Stimulated activated CD4-positive, alpha-beta T cell treated with anti-CD3 and anti-CD28 coated beads, Interleukin-15, amount 100 ng/mL, for 24 hours (primary cell): ENCODE results near the gene WSCD2.

Experiments used
- DNase-seq: peaks from one replicate; pipeline ENCODE4 v3.0.0-alpha.2; 2020

Gene WSCD2

GRCh38 chr12:108109504-108109903 is 19.6 kb upstream of the WSCD2 start:
- no peak for DNase-seq

GRCh38 chr12:108109954-108110353 is 19.1 kb upstream of the WSCD2 start:
- no peak for DNase-seq

- DNase-seq: no peak
These were observed 18.2 kb upstream of the WSCD2 start for GRCh38 chr12:108110844-108111243.

- no peak for DNase-seq
These were observed 16.1 kb upstream of the WSCD2 start for GRCh38 chr12:108112832-108113556.

GRCh38 chr12:108115123-108116121 is 13.7 kb upstream of the WSCD2 start:
- DNase-seq: no peak

- DNase-seq: no peak
These were observed 12.8 kb upstream of the WSCD2 start for GRCh38 chr12:108116254-108116653.

- no peak for DNase-seq
These were observed 12.4 kb upstream of the WSCD2 start for GRCh38 chr12:108116699-108117098.

GRCh38 chr12:108117163-108117849 is 11.8 kb upstream of the WSCD2 start:
- no peak for DNase-seq

- no peak for DNase-seq
These were observed 11.2 kb upstream of the WSCD2 start for GRCh38 chr12:108117902-108118301.

- DNase-seq: no peak
These were observed 9.7 kb upstream of the WSCD2 start for GRCh38 chr12:108119126-108119973.

- no peak for DNase-seq
These were observed 8.9 kb upstream of the WSCD2 start for GRCh38 chr12:108119974-108120862.

- no peak for DNase-seq
These were observed 8.3 kb upstream of the WSCD2 start for GRCh38 chr12:108120863-108121165.

- no peak for DNase-seq
These were observed 7.8 kb upstream of the WSCD2 start for GRCh38 chr12:108121320-108121719.

- DNase-seq: no peak
These were observed 7.2 kb upstream of the WSCD2 start for GRCh38 chr12:108121728-108122471.

- no peak for DNase-seq
These were observed 6.4 kb upstream of the WSCD2 start for GRCh38 chr12:108122644-108123043.

- DNase-seq: no peak
These were observed 5.7 kb upstream of the WSCD2 start for GRCh38 chr12:108123402-108123801.

- no peak for DNase-seq
These were observed 4.0 kb upstream of the WSCD2 start for GRCh38 chr12:108125073-108125472.

- no peak for DNase-seq
These were observed 2.9 kb upstream of the WSCD2 start for GRCh38 chr12:108126212-108126611.

GRCh38 chr12:108126990-108127501 is 2.0 kb upstream of the WSCD2 start:
- no peak for DNase-seq

- DNase-seq: no peak
These were observed 1.4 kb upstream of the WSCD2 start for GRCh38 chr12:108127654-108128053.
